ENCODE results near the gene SH3GL2.

SH3GL2 gene

DNA sequence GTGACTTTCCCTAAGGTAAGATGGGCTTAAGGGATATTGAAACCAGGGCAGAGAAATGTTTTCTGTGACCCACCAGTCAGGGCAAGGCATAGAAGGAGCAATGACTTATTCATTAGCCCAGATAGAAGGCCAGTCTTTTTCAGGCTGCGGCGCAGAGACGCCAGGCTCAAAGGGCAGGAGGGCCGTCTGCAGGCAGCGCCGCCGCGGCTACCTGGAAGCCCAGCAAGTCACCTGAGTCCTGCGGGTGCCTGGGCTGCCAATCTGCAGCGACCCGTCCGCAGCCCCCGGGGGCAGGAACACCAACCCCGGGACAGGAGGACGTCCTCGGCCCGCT is 322 bp upstream of the SH3GL2 start:
- Histone ChIP-seq H3K9me3 (ENCODE audit: insufficient read depth, low read depth, low read length) (no peaks in the 10 kb centered on the region), H3K4me3 (ENCODE audit: low read length) (peak overlapping the region; percentile 77), H3K27me3 (ENCODE audit: insufficient read depth, low read length) (peaks cover 61% of the 10 kb centered on the region), H3K9ac (ENCODE audit: low read depth, low read length) (peak overlapping the region; percentile 23; the same call in 1 of the 2 replicates), H3K27ac (ENCODE audit: low read depth, low read length) (no peak overlapping the region), H3K36me3 (ENCODE audit: insufficient read depth, low read length) (no peaks in the 10 kb centered on the region), H3K4me1 (ENCODE audit: insufficient read depth, low read length) (no peaks in the 10 kb centered on the region)
- 2% methylated on average over 17 of the region's 17 CpGs for WGBS

DNA sequence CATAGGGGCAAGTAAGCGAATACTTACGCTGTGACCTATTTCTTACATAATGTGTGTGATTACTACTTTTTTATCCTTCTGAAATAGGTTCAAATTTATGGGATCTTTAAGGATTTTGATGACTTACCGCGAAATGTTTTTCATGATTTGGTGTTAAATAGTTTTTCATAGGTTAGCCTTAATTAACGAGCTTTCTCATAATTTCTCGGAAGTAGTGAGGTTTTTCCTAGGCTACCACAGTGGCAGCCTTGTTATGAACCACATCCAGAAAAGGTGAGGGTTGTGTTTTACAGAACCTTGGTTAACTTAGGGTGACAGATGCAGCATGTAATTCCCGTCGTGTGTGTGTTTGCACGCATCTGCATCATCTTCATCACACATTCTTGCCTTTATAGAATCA is 1.3 kb downstream of the SH3GL2 start:
- H3K36me3 ChIP-seq (ENCODE audit: insufficient read depth, low read length), result no peaks in the 10 kb centered on the region
- 81% methylated on average over 7 of the region's 9 CpGs for WGBS
- peaks cover 61% of the 10 kb centered on the region for H3K27me3 ChIP-seq (ENCODE audit: insufficient read depth, low read length)
- no peaks in the 10 kb centered on the region for H3K4me1 ChIP-seq (ENCODE audit: insufficient read depth, low read length)
- H3K4me3 ChIP-seq (ENCODE audit: low read length), result peak overlapping the region; percentile 77
- no peaks in the 10 kb centered on the region for H3K9me3 ChIP-seq (ENCODE audit: insufficient read depth, low read depth, low read length)
- no peak overlapping the region for H3K27ac ChIP-seq (ENCODE audit: low read depth, low read length)
- H3K9ac ChIP-seq (ENCODE audit: low read depth, low read length), result no peak overlapping the region

DNA sequence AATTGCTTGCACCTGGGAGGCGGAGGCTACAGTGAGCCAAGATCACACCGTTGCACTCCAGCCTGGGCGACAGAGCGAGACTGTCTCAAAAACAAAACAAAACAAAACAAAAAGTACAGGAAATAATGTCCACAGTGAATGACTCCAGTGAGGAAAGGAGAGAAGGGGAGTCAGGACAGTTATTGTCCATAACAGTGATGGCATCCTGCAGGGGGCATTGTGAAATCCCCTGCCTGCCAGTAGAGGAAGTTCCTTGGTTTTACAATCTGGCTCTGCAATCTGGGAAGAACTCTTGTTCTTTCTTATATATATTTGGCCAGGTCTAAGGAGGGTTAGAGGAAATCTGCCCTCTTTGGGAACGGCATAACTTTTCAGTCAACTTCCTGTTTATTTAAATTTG is 8.2 kb downstream of the SH3GL2 start:
- no peak overlapping the region for H3K4me3 ChIP-seq (ENCODE audit: low read length)
- H3K9ac ChIP-seq (ENCODE audit: low read depth, low read length), result no peak overlapping the region
- H3K9me3 ChIP-seq (ENCODE audit: insufficient read depth, low read depth, low read length), result no peaks in the 10 kb centered on the region
- peaks cover 7% of the 10 kb centered on the region; the same call in 1 of the 2 replicates for H3K4me1 ChIP-seq (ENCODE audit: insufficient read depth, low read length)
- WGBS, result 96% methylated on average over 4 of the region's 5 CpGs
- no peak overlapping the region for H3K27ac ChIP-seq (ENCODE audit: low read depth, low read length)
- H3K36me3 ChIP-seq (ENCODE audit: insufficient read depth, low read length), result no peaks in the 10 kb centered on the region
- peaks cover 6% of the 10 kb centered on the region; the same call in 1 of the 2 replicates for H3K27me3 ChIP-seq (ENCODE audit: insufficient read depth, low read length)

DNA sequence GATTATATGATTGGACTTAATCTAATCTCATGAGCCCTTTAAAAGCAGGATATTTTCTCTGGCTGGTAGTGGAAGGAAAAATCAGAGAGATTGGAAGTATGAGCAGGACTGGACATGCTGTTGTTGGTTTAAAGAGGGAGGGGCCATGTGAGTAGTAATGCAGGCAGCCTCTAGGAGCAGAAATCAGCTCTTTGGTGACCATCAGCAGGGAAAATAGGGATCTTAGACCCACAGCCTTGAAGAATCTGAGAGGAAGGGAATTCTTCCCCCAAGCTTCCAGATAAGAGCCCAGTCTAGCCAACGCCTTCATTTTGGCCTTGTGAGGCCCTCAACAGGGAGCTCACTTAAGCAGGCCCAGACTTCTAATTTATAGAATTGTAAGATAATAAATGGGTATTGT is 9.5 kb downstream of the SH3GL2 start:
- WGBS, result 100% methylated on average over 1 of the region's 1 CpG
- H3K9me3 ChIP-seq (ENCODE audit: insufficient read depth, low read depth, low read length), result no peaks in the 10 kb centered on the region
- no peak overlapping the region for H3K9ac ChIP-seq (ENCODE audit: low read depth, low read length)
- H3K4me1 ChIP-seq (ENCODE audit: insufficient read depth, low read length), result peaks cover 10% of the 10 kb centered on the region; the same call in 1 of the 2 replicates
- no peak overlapping the region for H3K27ac ChIP-seq (ENCODE audit: low read depth, low read length)
- no peaks in the 10 kb centered on the region for H3K36me3 ChIP-seq (ENCODE audit: insufficient read depth, low read length)
- no peaks in the 10 kb centered on the region for H3K27me3 ChIP-seq (ENCODE audit: insufficient read depth, low read length)
- H3K4me3 ChIP-seq (ENCODE audit: low read length), result no peak overlapping the region

DNA sequence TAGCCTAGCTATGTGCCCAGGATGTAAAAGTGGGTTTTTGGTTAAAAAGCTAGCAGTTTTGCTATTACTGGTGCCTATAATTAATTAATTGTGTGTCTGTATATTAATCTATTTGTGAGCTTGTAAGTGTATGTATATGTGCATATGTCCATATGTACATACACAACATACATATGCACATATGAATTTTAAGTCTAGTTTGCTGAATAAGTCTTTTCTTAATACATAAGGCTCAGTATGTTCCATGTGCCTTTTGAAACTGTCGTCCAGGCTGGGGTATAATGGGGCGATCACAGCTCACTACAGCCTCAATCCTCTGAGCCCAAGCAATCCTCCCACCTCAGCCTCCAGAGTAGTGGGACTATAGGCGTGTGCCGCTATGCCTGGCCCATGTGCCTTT is 10.1 kb downstream of the SH3GL2 start:
- Histone ChIP-seq H3K36me3 (ENCODE audit: insufficient read depth, low read length) (no peaks in the 10 kb centered on the region), H3K9ac (ENCODE audit: low read depth, low read length) (no peak overlapping the region), H3K4me1 (ENCODE audit: insufficient read depth, low read length) (peaks cover 10% of the 10 kb centered on the region; the same call in 1 of the 2 replicates), H3K9me3 (ENCODE audit: insufficient read depth, low read depth, low read length) (no peaks in the 10 kb centered on the region), H3K4me3 (ENCODE audit: low read length) (no peak overlapping the region), H3K27ac (ENCODE audit: low read depth, low read length) (no peak overlapping the region), H3K27me3 (ENCODE audit: insufficient read depth, low read length) (no peaks in the 10 kb centered on the region)
- 98% methylated on average over 2 of the region's 4 CpGs for WGBS

DNA sequence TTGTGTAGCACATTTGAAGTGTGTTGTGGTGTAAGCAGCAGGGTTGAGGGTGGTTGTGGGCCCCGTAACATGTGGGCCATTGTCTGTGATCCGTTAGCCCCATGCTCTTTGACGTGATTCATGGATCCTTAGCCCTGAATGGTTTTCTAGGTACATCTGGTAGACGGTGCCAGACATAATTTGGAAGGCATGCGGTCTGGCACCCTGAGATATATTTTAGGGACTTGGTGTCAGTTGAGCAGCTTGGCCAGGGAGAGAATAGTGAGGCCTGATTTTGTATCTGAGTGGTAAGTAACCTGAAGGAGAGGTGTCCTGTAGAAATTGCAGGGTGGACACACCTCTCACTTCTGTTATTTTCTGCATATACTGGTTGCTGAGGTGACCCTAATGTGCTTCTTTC is 10.9 kb downstream of the SH3GL2 start:
- no peak overlapping the region for H3K9ac ChIP-seq (ENCODE audit: low read depth, low read length)
- H3K27me3 ChIP-seq (ENCODE audit: insufficient read depth, low read length), result no peaks in the 10 kb centered on the region
- 95% methylated on average over 5 of the region's 5 CpGs for WGBS
- no peak overlapping the region for H3K27ac ChIP-seq (ENCODE audit: low read depth, low read length)
- H3K4me3 ChIP-seq (ENCODE audit: low read length), result no peak overlapping the region
- H3K4me1 ChIP-seq (ENCODE audit: insufficient read depth, low read length), result peaks cover 10% of the 10 kb centered on the region; the same call in 1 of the 2 replicates
- no peaks in the 10 kb centered on the region for H3K36me3 ChIP-seq (ENCODE audit: insufficient read depth, low read length)
- H3K9me3 ChIP-seq (ENCODE audit: insufficient read depth, low read depth, low read length), result no peaks in the 10 kb centered on the region

DNA sequence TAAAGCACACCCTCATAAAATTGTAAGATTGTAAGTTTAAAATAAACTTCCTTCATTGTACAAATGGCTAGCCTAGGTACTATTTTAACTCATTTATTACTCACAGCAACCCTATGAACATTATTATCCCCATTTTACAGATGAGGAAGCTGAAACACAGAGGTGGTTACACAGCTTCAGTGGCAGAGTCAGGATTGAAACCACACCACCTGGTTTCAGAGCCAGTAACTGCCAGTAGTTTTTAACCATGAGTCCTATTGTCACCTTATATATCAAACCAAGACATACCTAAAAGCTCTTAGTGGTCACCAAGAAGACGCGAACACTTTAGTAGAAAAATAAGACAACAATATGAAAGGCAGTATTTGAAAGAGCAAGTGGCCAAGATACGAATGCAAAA is 16.1 kb downstream of the SH3GL2 start:
- H3K9ac ChIP-seq (ENCODE audit: low read depth, low read length), result no peak overlapping the region
- H3K9me3 ChIP-seq (ENCODE audit: insufficient read depth, low read depth, low read length), result no peaks in the 10 kb centered on the region
- peaks cover 10% of the 10 kb centered on the region; the same call in 1 of the 2 replicates for H3K4me1 ChIP-seq (ENCODE audit: insufficient read depth, low read length)
- WGBS, result 97% methylated on average over 3 of the region's 3 CpGs
- H3K4me3 ChIP-seq (ENCODE audit: low read length), result no peak overlapping the region
- H3K27ac ChIP-seq (ENCODE audit: low read depth, low read length), result no peak overlapping the region
- no peaks in the 10 kb centered on the region for H3K27me3 ChIP-seq (ENCODE audit: insufficient read depth, low read length)
- H3K36me3 ChIP-seq (ENCODE audit: insufficient read depth, low read length), result no peaks in the 10 kb centered on the region

DNA sequence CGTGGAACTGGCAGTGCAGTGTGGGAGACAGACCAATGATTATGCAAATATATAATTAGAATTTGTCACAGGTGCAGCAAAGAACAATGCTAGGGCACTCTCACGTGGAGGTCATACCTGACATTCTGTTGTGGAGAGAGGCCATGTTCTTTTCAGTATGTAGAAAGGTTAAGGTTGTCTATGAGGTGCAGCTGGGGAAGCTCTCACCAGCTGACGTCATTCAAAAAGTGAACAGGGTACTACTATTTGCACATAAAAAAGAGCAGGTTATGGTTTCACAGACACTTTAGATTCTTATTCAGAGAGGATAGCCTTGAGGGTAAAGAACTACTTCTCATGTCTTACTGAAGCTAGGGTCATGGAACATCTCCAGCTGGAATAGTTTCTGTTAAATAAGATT is 19.1 kb downstream of the SH3GL2 start:
- Histone ChIP-seq H3K4me1 (ENCODE audit: insufficient read depth, low read length) (no peaks in the 10 kb centered on the region), H3K27me3 (ENCODE audit: insufficient read depth, low read length) (no peaks in the 10 kb centered on the region), H3K4me3 (ENCODE audit: low read length) (no peak overlapping the region), H3K9me3 (ENCODE audit: insufficient read depth, low read depth, low read length) (no peaks in the 10 kb centered on the region), H3K36me3 (ENCODE audit: insufficient read depth, low read length) (no peaks in the 10 kb centered on the region), H3K27ac (ENCODE audit: low read depth, low read length) (no peak overlapping the region), H3K9ac (ENCODE audit: low read depth, low read length) (no peak overlapping the region)
- 87% methylated on average over 3 of the region's 3 CpGs for WGBS

DNA sequence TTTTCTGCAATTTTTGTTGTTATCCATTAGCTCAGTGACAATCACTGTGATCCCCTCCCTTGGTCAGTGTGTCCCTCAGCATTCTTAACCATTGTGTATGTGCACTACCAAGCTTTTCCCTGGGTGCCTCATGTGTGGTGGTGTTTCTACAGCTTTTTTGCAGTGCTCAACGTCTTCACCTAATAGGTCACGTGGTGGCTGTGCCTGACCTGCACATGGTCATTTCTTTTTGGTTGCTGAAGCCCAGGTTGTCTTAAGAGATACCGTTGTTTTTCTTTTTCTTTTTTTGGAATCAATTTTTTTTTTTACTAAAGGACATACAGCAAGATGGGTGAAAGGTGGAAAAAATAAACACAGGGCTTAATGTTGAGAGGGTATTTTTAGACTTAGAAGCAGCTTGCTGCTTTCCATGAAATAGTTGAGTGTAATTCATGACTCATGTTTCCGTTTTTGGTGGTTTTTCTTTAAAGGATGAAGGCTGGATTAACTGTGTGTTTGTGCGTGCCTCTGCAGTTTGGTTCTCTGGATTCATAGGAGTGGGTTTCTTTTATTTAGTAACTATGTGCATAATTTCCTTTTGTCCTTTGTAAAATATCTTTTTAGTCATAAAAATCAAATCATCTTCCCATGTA is 22.2 kb downstream of the SH3GL2 start:
- Histone ChIP-seq H3K27me3 (ENCODE audit: insufficient read depth, low read length) (no peaks in the 10 kb centered on the region), H3K36me3 (ENCODE audit: insufficient read depth, low read length) (no peaks in the 10 kb centered on the region), H3K9ac (ENCODE audit: low read depth, low read length) (no peak overlapping the region), H3K4me1 (ENCODE audit: insufficient read depth, low read length) (no peaks in the 10 kb centered on the region), H3K27ac (ENCODE audit: low read depth, low read length) (no peak overlapping the region), H3K4me3 (ENCODE audit: low read length) (no peak overlapping the region), H3K9me3 (ENCODE audit: insufficient read depth, low read depth, low read length) (no peaks in the 10 kb centered on the region)
- WGBS, result 92% methylated on average over 5 of the region's 5 CpGs

DNA sequence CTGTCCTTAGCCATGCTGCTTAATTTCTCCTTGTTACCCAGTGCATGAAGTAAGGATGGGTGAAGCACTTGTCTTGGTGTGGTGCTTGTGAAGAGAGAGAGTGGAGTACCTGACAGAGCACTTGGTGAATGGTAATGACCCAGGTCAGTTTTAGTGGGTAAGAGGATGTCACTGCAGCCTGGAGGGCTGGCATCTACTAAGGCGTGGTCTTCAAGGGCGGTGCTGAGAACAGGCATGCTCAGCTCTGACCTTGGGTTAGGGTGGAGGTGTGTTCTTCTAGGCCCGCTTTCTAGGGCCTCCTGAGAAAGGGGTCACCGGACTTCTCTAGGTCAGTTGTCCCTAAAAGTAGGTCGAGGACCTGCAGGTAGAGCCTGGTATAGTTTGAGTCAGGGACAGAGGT is 25.7 kb downstream of the SH3GL2 start:
- no peaks in the 10 kb centered on the region for H3K9me3 ChIP-seq (ENCODE audit: insufficient read depth, low read depth, low read length)
- 92% methylated on average over 5 of the region's 5 CpGs for WGBS
- H3K36me3 ChIP-seq (ENCODE audit: insufficient read depth, low read length), result no peaks in the 10 kb centered on the region
- H3K9ac ChIP-seq (ENCODE audit: low read depth, low read length), result no peak overlapping the region
- H3K4me1 ChIP-seq (ENCODE audit: insufficient read depth, low read length), result no peaks in the 10 kb centered on the region
- no peak overlapping the region for H3K4me3 ChIP-seq (ENCODE audit: low read length)
- H3K27me3 ChIP-seq (ENCODE audit: insufficient read depth, low read length), result no peaks in the 10 kb centered on the region
- H3K27ac ChIP-seq (ENCODE audit: low read depth, low read length), result no peak overlapping the region

DNA sequence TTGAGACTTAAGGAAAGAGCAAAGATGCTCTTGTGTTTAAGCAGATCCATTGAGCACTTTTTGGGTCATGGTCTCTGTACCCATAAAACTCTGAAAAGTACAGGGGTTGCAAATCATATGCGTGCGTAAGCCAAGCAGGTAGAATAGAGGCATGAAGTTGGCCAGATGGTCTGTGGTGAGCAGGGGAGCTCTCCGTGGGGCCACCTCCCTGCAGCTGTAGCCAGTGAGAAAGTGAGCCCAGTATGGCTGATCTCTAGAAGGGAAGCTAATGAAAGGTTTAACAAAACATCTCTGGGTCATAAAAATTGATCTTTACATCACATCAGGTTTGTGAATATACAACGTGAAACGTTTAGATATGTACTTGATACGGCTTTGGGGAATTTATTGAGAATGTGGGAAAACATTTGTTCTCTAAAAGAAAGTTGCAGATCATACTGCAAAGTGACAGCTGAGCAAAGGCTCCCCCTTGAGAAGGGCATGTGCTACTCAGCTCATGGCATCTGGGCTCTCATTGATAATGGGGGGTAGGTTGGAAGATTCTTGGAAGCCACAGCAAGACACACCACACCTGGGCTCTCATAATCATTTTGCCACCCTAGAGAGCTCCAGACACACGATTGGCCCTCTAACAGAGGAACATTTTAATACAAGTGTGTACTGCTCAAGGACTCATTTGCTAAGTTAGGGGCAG is 30.6 kb downstream of the SH3GL2 start:
- Histone ChIP-seq H3K36me3 (ENCODE audit: insufficient read depth, low read length) (no peaks in the 10 kb centered on the region), H3K27ac (ENCODE audit: low read depth, low read length) (no peak overlapping the region), H3K27me3 (ENCODE audit: insufficient read depth, low read length) (no peaks in the 10 kb centered on the region), H3K4me1 (ENCODE audit: insufficient read depth, low read length) (peaks cover 9% of the 10 kb centered on the region), H3K9me3 (ENCODE audit: insufficient read depth, low read depth, low read length) (no peaks in the 10 kb centered on the region), H3K9ac (ENCODE audit: low read depth, low read length) (no peak overlapping the region), H3K4me3 (ENCODE audit: low read length) (no peak overlapping the region)
- 83% methylated on average over 7 of the region's 7 CpGs for WGBS
